HepG2 (cell line): Measurements from ENCODE around the gene ATP6V0A1. TPM values are rescaled to one million over a fixed set of nuclear protein-coding genes. Genes with fewer than 3 reads are reported as not detected.
"Not testable (repeated sequence)": the region's sequence is repeated elsewhere in the genome, so short reads cannot be mapped to it uniquely, and the experiment has no call there.

Source experiments
- ATAC-seq: fragments of 200-7000 bp; cut with Tn5 transposase; 3 replicates; pipeline ENCODE4 v1.9.1; 2020; ENCODE audit warnings: mild to moderate bottlenecking, moderate library complexity
- BruUV-seq: library from RNA; stranded (reverse); fragments of 400-500 nt; replicated peaks from 2 replicates; lab custom pipeline; 2021; lab: Mats Ljungman, UMichigan
- CTCF ChIA-PET: fragments of 300-600 bp; formaldehyde crosslinking; extraction: SDS; loops from one replicate; lab custom pipeline; 2021; ENCODE audit warnings: low total read pairs, inconsistent platforms, low intra/inter-chr PET ratio; lab: Yijun Ruan, JAX
- POLR2A ChIA-PET: fragments of 350-600 bp; sonication (Branson Sonifier 250); formaldehyde crosslinking; loops from one replicate; lab custom pipeline; 2020; ENCODE audit warnings: antibody characterized with exemption, inconsistent platforms; lab: Yijun Ruan, JAX
- DNase-seq: peaks from one replicate; pipeline ENCODE4 v3.0.0-alpha.2; 2015; ENCODE audit warnings: low spot score
- FAIRE-seq: peaks from 3 replicates; lab custom pipeline; 2011; peaks lifted over from hg19 to GRCh38; lab: Jason Lieb, UNC
- H2AFZ ChIP-seq: one replicate; pipeline ENCODE4 v1.6.1; 2011; ENCODE audit warnings: low read length, inconsistent platforms
- H3K27ac ChIP-seq: fragments of 300-600 bp; 3 replicates; pipeline ENCODE4 v1.8.0; 2011; ENCODE audit warnings: mixed run types, mild to moderate bottlenecking, mixed read lengths, low read length, inconsistent platforms; ENCODE audit not compliant: insufficient read depth; ENCODE audit errors: extremely low read length
- H3K27me3 ChIP-seq, 2 experiments: fragments of 200-600 bp in 1 of 2; 2 replicates in 1 of 2; 3 replicates in 1 of 2; pipeline versions ENCODE4 v1.6.0 to v1.8.0; 2011; ENCODE audit warnings: low read length in 2 of 2, mild to moderate bottlenecking in 2 of 2, moderate library complexity in 2 of 2, inconsistent platforms in 1 of 2; ENCODE audit not compliant: insufficient read depth in 2 of 2, control insufficient read depth in 1 of 2
- H3K36me3 ChIP-seq, 2 experiments: fragments of 200-600 bp in 1 of 2; replicated peaks in 1 of 2; 2 replicates in 1 of 2; 3 replicates in 1 of 2; pipeline versions ENCODE4 v1.5.1 to v1.8.0; 2011; ENCODE audit warnings: low read length in 2 of 2, inconsistent platforms in 1 of 2; ENCODE audit not compliant: insufficient read depth in 2 of 2, control insufficient read depth in 1 of 2
- H3K4me1 ChIP-seq: 2 replicates; pipeline ENCODE4 v1.5.1; 2012; ENCODE audit warnings: low read length, inconsistent platforms; ENCODE audit not compliant: insufficient read depth
- H3K4me2 ChIP-seq: 2 replicates; pipeline ENCODE4 v1.6.0; 2011; ENCODE audit warnings: low read depth, low read length, inconsistent platforms
- H3K4me3 ChIP-seq, 3 experiments: fragments of 200-600 bp in 1 of 3; sonication (generic), shearing (Covaris generic) in 1 of 3; replicated peaks in 1 of 3; 2 replicates each; pipeline ENCODE4 v1.5.1; 2011 to 2016; ENCODE audit warnings: low read length in 3 of 3, inconsistent platforms in 2 of 3, low read depth in 2 of 3, mild to moderate bottlenecking in 2 of 3, control low read depth in 1 of 3, mixed read lengths in 1 of 3; ENCODE audit not compliant: insufficient read depth in 1 of 3
- H3K79me2 ChIP-seq: one replicate; pipeline ENCODE4 v1.6.1; 2011; ENCODE audit warnings: low read length, inconsistent platforms; ENCODE audit not compliant: insufficient read depth
- H3K9ac ChIP-seq: 2 replicates; pipeline ENCODE4 v1.6.0; 2011; ENCODE audit warnings: mild to moderate bottlenecking, low read depth, low read length, inconsistent platforms; ENCODE audit not compliant: insufficient read depth
- H3K9me3 ChIP-seq: 2 replicates; pipeline ENCODE4 v1.5.1; 2012; ENCODE audit warnings: mild to moderate bottlenecking, low read length
- H4K20me1 ChIP-seq: 2 replicates; pipeline ENCODE4 v1.6.0; 2011; ENCODE audit warnings: inconsistent platforms, mild to moderate bottlenecking, low read length, moderate library complexity; ENCODE audit not compliant: insufficient read depth
- ARNT2 ChIP-seq: sonication (generic); formaldehyde crosslinking; IDR thresholded peaks from 2 replicates; pipeline ENCODE4 v1.8.0; 2022; ENCODE audit warnings: mild to moderate bottlenecking, low read depth, missing genetic modification reagents, moderate library complexity
- DMAP1 ChIP-seq: IDR thresholded peaks from 2 replicates; pipeline ENCODE4 v1.6.1; 2016
- DRAP1 ChIP-seq: IDR thresholded peaks from 2 replicates; pipeline ENCODE4 v1.6.1; 2016; ENCODE audit warnings: missing genetic modification reagents, missing compliant biosample characterization
- HNF4G ChIP-seq, 2 experiments: sonication (generic) in 1 of 2; formaldehyde crosslinking in 1 of 2; IDR thresholded peaks; 2 replicates each; pipeline versions ENCODE4 v1.4.0 to v1.6.1; 2011 to 2020; ENCODE audit warnings: borderline replicate concordance in 2 of 2, low read depth in 2 of 2, mild to moderate bottlenecking in 2 of 2, low read length in 1 of 2, missing genetic modification reagents in 1 of 2, moderate library complexity in 1 of 2
- HOXA3 ChIP-seq: sonication (generic); formaldehyde crosslinking; IDR thresholded peaks from 2 replicates; pipeline ENCODE4 v1.5.0; 2020; ENCODE audit warnings: missing genetic modification reagents
- PHF20 ChIP-seq: sonication (generic); formaldehyde crosslinking; IDR thresholded peaks from 2 replicates; pipeline ENCODE4 v1.5.0; 2020; ENCODE audit warnings: mild to moderate bottlenecking, missing genetic modification reagents
- REL ChIP-seq: sonication (generic); formaldehyde crosslinking; conservative IDR thresholded peaks from 2 replicates; pipeline ENCODE4 v1.8.0; 2022; ENCODE audit warnings: mild to moderate bottlenecking, missing genetic modification reagents, moderate library complexity
- SAFB2 ChIP-seq: sonication (generic); formaldehyde crosslinking; IDR thresholded peaks from 2 replicates; pipeline ENCODE4 v1.5.1; 2020; ENCODE audit warnings: missing genetic modification reagents, low read depth, mild to moderate bottlenecking, borderline replicate concordance
- ZNF335 ChIP-seq: sonication (generic); formaldehyde crosslinking; IDR thresholded peaks from 2 replicates; pipeline ENCODE4 v1.4.0; 2020; ENCODE audit warnings: missing genetic modification reagents
- ZNF362 ChIP-seq: sonication (generic); formaldehyde crosslinking; IDR thresholded peaks from 2 replicates; pipeline ENCODE4 v1.4.0; 2020; ENCODE audit warnings: missing genetic modification reagents, mild to moderate bottlenecking, borderline replicate concordance
- ZNF512 ChIP-seq: sonication (generic); formaldehyde crosslinking; IDR thresholded peaks from 2 replicates; pipeline ENCODE4 v1.4.0; 2020; ENCODE audit warnings: mild to moderate bottlenecking, missing genetic modification reagents
- ZNF790 ChIP-seq: sonication (generic); formaldehyde crosslinking; IDR thresholded peaks from 2 replicates; pipeline ENCODE4 v1.8.0; 2022; ENCODE audit warnings: missing genetic modification reagents, mild to moderate bottlenecking, borderline replicate concordance
- WGBS: methylation state at CpG from one replicate; pipeline ENCODE4 v1.1.6; 2017; ENCODE audit warnings: low lambda C conversion rate; 5-methylcytosine and 5-hydroxymethylcytosine counted together
- in situ Hi-C: cut with HindIII; loops from 2 replicates; pipeline ENCODE4 v1.10.0; 2017; ENCODE audit warnings: low pct_unique_long_range_greater_than_20kb; ENCODE audit not compliant: extremely low pct_ligation_motif_present
- intact Hi-C: fragments of 100-400 bp; cut with micrococcal nuclease; formaldehyde crosslinking; loops from one replicate; pipeline ENCODE4 v1.10.0; 2022; ENCODE audit not compliant: unreplicated experiment
- polyA plus RNA-seq, 8 experiments: library from polyadenylated mRNA; depleted of rRNA in 3 of 8; stranded (reverse) in 7 of 8; unstranded in 1 of 8; fragments of >200 nt; fragmentation: Illumina TruSeq in 4 of 8; extraction: Trizol in 4 of 8; gene quantifications; 2 replicates each; pipeline versions ENCODE4 v1.2.1 to v1.2.3, GENCODE V29; 2011 to 2016; ENCODE audit warnings: low read depth in 4 of 8, missing spikeins in 1 of 8, mixed read lengths in 1 of 8; ENCODE audit not compliant: insufficient read depth in 1 of 8
- total RNA-seq, 5 experiments: library from RNA; depleted of rRNA; stranded (reverse); fragments of >200 nt; fragmentation: Illumina TruSeq; extraction: Trizol; gene quantifications; 2 replicates each; pipeline ENCODE4 v1.2.3, GENCODE V29; 2016; ENCODE audit warnings: low read depth in 1 of 5

Gene ATP6V0A1
- total and polyA plus RNA-seq, 2 of the 13 experiments (the other 11 are each of a cell fraction or from before 2014, with no cell fraction given), result 27.9 to 54.1 TPM

- intact Hi-C loops, H3K4me3 ChIP-seq, DNase-seq, BruUV-seq, H3K79me2 ChIP-seq, H3K9me3 ChIP-seq, ATAC-seq, FAIRE-seq, H3K27me3 ChIP-seq, H2AFZ ChIP-seq, in situ Hi-C loops, H4K20me1 ChIP-seq, CTCF ChIA-PET: not testable (repeated sequence)
- Histone ChIP-seq H3K9ac (peak overlapping the region; percentile 39; the same call in 1 of the 2 replicates), H3K27ac (peak overlapping the region; percentile 76), H3K4me1 (peaks cover 74% of the 10 kb centered on the region), H3K4me2 (0 out of 2 replicates have a peak overlapping the region, but pooled peaks have one; percentile 50), H3K36me3 (peaks cover 3 to 19% of the 10 kb centered on the region in 2 experiments; a peak in 3 of 5 replicates)
- WGBS, result 98% methylated on average over 4 of the region's 4 CpGs
- POLR2A ChIA-PET, result interaction anchor here (1.2 to 4.0 kb wide), 10 partner anchors 10 to 69 kb away, joined by 3 to 67 read pairs (median 14); partner anchors contain the start of genes COASY, HSD17B1, PSMC3IP and RETREG3
- 0 out of 2 replicates have a peak, but pooled peaks have one; percentile 1 for TF ChIP-seq ZNF362 (CRISPR knock-in tag)
These were observed 81.9 kb downstream of the ATP6V0A1 start for GRCh38 chr17:42540558-42540957.

GRCh38 chr17:42541041-42541833 lies 82.6 kb downstream of the ATP6V0A1 start:
- Histone ChIP-seq H2AFZ (no peak overlapping the region), H4K20me1 (no peaks in the 10 kb centered on the region), H3K27me3 (no peaks in the 10 kb centered on the region), H3K4me3 (no peak overlapping the region; a peak in 1 of 6 replicates), H3K4me2 (peak overlapping the region; percentile 50), H3K4me1 (peaks cover 76% of the 10 kb centered on the region), H3K27ac (peak overlapping the region; percentile 76), H3K36me3 (peaks cover 3 to 19% of the 10 kb centered on the region in 2 experiments; a peak in 3 of 5 replicates), H3K9me3 (no peaks in the 10 kb centered on the region), H3K79me2 (peaks cover 7% of the 10 kb centered on the region), H3K9ac (peak overlapping the region; percentile 52)
- 45% methylated on average over 17 of the region's 17 CpGs for whole genome bisulfite sequencing
- in situ Hi-C loops (no loop called here), intact Hi-C loops (no loop called here)
- no TSS peak for BruUV-seq
- ChIA-PET POLR2A (interaction anchor here (0.7 to 4.0 kb wide), 16 partner anchors 10 to 229 kb away, joined by 3 to 67 read pairs (median 6); partner anchors contain the start of genes COASY, HSD17B1, PLEKHH3 and PSMC3IP), CTCF (no interaction called here)
- peak; percentile 75 for FAIRE-seq
- DNase-seq, result peak; percentile 94
- peak; percentile 48 for ATAC-seq
- TF ChIP-seq PHF20 (CRISPR knock-in tag), result peak; percentile 53; the same call in 1 of the 2 replicates
- peak; percentile 65 for TF ChIP-seq ARNT2 (CRISPR knock-in tag)
- TF ChIP-seq ZNF512 (CRISPR knock-in tag), result no peak
- peak; percentile 77 for TF ChIP-seq DRAP1 (CRISPR knock-in tag)
- TF ChIP-seq HNF4G (IDR thresholded peaks at IDR 0.05; ENCODE audit: borderline replicate concordance, low read depth, low read length), result peak; percentile 65
- TF ChIP-seq HNF4G (CRISPR knock-in tag; IDR thresholded peaks at IDR 0.05; ENCODE audit: borderline replicate concordance, low read depth), result peak; percentile 81; the same call in 1 of the 2 replicates
- peak; percentile 90 for TF ChIP-seq ZNF335
- TF ChIP-seq DMAP1, result peak; percentile 60; the same call in 1 of the 2 replicates
- no peak; the same call in 1 of the 2 replicates for TF ChIP-seq SAFB2 (CRISPR knock-in tag)
- peak; percentile 84 for TF ChIP-seq HOXA3 (CRISPR knock-in tag)
- TF ChIP-seq ZNF790 (CRISPR knock-in tag), result peak; percentile 67; the same call in 1 of the 2 replicates
- TF ChIP-seq REL, result peak; percentile 79; the same call in 1 of the 2 replicates
